Activated CD4-positive, alpha-beta T cell treated with anti-CD3 and anti-CD28 coated beads for 1 hour (primary cell): Measurements from ENCODE around the gene HSD17B8.
A peak's percentile ranks its signal among the peaks of the same experiment; 100 is the strongest.

Source experiments
- DNase-seq: peaks from one replicate; pipeline ENCODE4 v3.0.0-alpha.2; 2020

HSD17B8 gene

DNA sequence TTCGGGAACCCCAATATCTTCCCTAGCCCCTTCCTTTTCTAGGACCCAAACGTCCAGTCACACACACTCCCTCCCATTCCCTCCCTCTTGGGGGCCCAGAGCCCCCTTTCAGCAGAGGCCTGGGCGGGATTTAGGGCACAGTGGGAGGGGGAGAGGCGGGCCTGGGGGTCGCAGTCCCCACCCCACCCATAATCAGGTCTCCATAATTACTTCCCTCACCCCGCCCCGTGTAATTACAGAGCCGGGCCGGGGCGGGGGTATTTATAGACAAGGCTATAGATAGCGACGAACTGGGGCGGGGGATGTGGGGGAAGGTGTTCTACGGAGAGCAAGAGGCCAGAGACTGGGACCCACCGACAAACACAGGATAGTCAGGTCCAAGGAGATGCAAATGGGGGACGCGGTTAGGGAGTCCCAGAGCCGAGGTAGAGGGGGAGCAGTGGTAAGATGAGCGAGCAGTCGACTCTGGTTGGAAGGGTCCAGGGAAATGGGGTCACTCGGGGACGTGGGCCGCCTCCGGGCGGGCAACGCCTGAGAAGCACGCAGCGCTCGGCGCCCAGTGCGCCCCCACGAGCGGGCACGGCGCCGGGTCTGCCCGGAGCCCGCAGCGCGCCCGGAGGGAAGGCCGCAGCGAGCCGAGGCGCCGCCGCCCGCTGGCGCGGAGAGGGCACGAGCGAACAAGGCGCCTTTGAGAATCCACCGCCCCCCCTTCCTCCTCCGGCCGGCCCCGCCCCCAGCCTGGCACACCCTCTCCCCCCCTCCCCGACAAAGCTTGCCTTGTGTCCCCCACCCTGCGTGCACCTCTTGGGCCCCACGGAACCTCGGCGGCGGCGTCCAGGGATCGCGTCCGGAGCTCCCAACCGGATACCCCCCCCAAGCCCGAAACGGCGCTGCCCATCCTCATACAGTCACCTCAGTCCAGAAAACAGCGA lies 11.5 kb upstream of the HSD17B8 start:
- DNase-seq: no peak

DNA sequence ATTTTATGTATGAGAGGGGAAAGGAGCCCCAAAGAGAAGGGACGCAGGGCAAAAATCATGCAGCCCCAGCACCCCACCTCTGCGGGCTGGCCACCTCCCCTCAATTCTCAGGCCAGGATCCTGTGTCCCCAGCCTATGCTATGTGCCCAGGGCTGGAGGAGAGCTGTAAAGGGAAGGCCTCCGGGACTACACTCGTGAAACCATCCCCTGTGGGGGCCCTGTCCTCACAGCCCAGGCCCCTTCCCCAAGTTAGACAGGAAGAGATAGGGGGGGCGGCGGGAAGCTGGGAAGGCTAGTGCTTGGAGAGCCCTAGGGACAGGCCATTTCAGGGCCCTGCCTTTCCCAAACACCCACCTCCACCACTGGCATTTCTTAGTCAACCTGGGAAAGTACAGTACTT lies 10.8 kb upstream of the HSD17B8 start:
- DNase-seq: no peak

DNA sequence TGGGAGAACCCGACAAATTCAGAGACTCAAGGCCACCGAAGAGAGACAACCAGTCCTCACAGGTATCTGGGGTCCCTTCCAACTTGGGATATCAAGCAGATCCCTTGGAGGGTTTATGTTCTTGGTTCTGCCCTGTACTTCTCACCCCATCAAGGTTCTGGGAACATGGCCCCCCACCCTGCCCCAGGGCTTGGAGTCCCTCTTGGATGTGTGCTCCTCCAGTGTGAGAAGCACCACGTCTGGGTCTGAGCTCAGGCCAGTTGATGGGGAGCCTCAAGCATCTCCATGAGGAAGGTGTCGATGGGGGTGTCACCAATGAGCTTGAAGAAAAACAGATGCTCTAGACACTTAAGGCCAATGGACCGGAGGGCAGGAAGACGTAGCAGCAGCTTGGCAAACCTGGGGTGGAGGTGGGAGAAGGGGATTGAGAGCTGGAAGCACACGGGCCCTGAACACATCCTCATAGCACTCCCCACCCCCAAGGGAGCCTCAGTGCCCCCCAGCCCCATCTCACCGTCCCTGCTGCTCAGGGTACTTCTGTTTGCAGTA lies 9.9 kb upstream of the HSD17B8 start:
- no peak for DNase-seq

DNA sequence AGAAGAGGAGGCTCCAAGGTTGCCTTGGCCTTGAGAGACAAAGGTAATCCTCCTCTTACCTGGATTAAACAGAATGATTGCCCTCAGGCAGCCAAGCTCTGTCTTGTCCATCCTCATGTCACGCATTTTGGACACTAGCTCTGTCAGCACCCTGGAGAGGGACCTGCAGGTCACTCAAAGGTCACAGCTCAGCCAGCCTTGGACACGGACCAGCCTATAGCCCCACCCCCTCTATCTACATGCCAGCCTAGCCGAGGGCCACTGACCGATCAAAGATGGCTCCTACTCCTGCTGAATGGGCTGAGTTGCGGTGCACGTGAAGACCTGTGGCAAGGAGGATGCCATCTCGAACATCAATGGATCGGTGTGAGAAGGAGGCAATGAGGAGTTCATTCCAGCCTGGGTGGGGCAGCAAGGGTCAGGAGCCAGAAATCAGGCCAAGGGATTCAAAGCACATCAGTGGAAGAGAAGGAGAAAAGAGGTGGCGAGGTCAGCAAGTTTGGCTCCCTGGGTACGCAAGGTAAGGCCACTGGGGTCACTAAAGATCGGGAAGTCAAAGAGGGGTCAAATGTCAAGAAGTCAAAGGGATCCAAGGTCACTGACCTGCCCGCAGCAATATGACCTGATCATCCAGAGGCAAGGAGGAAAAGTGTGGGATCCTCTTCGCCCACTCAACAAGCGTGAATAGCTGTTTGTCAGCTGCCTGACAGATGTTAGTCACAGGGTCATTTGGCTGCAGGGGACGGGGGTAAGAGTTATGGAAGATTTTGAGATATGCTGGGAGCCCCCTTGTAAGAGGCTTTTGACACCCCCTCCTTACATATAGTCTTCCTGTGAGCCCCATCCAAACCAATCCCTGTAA lies 8.9 kb upstream of the HSD17B8 start:
- DNase-seq: no peak

DNA sequence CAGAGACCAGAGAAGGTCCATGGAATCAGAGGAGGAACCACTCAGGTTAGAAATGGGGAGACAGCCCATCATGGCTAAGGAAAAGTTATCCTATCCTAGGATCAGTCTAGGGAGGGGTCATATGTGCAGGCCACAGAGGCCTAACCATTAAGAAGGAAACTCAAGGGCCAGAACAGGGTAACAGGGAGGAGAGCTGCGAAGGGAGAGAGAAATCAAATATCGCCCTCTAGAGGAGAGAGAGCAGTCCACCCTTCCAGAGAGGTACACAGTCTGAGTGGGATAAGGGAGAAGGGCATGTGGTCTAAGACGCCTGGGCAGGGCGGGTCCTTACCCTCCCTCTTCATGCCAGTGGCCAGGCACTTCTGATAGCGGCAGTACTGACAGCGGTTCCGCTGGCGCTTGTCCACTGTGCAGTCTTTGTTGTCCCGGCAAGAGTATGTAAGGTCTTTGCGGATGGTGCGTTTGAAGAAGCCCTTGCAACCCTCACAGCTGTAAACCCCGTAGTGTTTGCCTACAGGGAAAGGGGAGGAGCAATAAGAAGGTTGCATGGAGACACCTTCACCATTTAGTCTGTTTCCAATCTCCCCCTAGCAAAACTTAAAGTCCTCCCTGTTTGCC lies 6.9 kb upstream of the HSD17B8 start:
- no peak for DNase-seq

DNA sequence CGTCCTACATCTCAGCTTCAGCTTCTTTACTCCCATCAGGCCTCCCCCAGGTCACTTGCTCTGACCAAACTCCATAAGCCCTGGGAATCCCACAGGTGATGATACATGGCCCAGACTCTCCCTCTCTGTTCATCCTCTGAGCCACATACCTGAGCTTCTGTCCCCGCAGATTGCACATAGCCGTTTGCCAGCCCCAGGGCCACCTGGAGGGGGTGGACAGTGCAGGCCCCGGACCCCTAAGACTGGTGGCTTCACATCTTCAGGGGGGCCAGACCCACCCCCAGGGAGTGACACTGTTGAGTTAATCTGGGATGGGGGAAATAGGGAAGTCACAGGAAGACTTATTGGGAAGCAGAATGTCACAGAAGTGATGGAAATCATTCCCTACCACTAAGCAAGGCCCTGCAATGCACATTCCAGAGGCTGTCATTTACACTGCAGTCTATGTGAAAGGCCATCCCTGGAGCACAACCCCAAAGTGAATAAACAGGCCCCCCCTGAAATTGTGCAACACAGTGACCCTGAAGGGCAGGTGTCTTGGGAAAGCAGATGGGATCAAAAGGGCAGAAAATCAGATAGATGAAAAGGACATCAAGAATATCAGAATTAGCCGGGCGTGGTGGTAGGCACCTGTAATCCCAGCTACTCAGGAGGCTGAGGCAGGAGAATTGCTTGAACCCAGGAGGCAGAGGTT lies 6.1 kb upstream of the HSD17B8 start:
- DNase-seq: no peak

DNA sequence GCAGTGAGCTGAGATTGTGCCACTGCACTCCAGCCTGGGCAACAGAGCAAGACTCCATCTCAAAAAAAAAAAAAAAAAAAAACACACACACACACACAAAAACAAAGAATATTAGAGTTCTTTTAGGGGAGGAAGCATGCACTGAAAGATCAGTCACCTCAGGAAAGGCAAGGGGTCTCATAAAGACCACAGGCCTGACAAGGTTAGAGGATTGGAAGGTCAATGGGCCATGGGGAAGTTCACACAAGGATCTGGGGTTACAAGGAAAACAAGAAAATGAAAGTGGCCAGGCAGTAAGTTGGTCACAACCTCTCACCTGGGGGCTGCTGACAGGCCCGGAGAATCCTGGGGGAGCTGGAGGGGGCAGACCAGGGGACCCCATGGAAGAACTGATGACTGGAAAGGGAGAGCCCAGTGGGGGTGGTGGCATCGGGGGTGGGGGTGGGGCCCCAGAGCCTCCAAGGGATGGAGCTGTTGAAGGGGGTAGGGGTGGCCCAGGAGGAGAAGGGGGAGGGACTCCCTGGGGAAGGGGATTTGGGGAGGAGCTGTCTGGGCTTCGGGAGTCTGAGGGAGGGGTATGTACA lies 5.5 kb upstream of the HSD17B8 start:
- DNase-seq: no peak

DNA sequence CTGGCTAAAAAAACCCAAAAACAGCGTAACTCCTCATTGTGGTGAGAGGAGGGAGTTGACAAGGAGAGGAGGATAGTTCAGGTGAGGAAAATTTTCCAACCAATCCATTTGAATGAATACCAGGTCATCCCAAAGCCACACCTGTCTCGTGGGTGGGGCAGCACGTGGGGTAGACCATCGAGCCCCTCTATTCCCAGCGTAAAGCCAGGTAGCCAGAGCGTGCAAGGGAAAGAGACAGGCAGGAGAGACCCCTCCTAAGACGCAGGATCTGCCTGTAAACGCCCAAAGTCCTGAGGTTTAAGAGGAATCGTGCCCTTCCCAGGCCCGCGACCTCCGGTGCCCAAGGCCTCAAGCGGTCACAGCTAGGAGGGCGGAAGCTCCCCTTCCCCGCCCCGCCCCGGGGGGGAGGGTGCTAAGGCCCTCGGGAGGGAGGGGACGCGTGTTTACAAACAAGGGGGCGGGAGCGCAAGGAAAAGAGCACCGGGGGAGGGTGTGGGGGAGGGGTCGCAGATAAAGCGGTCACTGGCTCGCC lies 4.7 kb upstream of the HSD17B8 start:
- peak; percentile 49 for DNase-seq

DNA sequence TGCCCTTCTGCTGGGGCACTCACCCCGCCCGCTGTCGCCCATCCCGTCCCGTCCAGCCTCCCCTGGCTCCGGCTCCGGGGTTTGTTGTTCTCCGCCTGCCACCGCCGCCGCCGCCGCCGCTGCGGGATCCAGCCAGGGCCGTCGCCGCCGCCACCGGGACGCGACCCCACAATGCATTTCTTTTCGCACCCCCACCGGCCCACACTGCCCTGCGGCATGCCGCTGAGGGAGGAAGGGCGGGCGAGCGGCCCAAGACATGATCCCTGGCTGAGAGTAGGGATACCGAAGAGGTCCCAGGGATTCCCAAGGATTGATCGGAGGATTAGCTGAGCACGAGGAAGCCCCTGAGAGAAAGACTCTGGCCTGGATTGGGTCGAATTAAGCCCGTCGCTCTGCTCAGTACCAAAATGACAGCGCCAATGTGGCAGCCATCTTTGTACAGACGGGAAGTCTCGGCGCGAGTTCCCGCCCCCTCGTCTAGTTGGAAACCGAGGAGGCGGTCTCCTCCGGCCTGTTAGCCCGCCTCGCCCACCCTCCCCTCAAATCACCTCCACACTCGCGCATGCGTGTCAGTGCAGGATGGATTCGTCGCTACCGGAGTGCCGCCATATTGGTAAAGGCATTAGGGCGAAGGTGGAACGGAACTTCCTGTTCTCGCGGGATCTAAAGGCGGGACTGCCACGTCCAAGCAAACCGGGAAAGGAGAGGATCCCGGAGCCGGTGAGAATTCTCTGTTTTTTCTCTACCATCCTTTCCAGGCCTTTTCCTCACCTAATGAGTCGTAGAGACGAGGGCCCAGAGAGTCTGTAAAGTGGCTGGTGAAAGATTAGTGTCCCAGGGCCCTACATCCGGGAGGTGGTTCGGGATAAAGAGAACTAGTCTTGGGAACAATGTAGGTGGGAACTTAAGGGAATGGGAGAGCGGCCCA lies 4.0 kb upstream of the HSD17B8 start, which contains the start of the genes RXRB and SLC39A7:
Gene RXRB (minus strand): TSS at position 447 of the 928 bp plus-strand sequence. CDS start 189 bp downstream, at position 258.
Gene SLC39A7 (plus strand): TSS at position 649 of the 928 bp plus-strand sequence. CDS start 379 bp downstream, outside the sequence.
- peak; percentile 99 for DNase-seq

DNA sequence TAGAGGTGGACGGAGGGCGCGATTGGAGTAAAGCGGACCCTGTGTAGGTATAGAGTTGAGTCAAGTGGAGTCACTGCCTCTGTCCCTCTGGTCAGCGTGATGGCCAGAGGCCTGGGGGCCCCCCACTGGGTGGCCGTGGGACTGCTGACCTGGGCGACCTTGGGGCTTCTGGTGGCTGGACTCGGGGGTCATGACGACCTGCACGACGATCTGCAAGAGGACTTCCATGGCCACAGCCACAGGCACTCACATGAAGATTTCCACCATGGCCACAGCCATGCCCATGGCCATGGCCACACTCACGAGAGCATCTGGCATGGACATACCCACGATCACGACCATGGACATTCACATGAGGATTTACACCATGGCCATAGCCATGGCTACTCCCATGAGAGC lies 3.3 kb upstream of the HSD17B8 start:
- no peak for DNase-seq

DNA sequence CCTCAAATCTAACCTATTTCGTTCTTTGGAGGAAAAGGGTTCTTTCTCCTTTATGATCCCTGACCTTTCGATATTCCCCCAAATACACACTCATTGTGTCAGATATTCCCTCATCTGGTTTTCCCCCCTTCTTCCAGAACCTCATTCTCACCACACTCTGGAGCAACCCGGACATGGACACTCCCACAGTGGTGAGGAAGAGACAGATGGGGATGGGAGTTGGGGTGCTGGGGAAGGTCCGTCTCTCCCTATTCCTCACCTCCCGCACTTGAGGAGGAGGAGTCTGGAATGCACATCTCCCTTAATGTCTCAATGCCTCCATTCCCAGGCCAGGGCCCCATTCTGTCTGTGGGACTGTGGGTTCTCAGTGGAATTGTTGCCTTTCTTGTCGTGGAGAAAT lies 2.5 kb upstream of the HSD17B8 start:
- no peak for DNase-seq

DNA sequence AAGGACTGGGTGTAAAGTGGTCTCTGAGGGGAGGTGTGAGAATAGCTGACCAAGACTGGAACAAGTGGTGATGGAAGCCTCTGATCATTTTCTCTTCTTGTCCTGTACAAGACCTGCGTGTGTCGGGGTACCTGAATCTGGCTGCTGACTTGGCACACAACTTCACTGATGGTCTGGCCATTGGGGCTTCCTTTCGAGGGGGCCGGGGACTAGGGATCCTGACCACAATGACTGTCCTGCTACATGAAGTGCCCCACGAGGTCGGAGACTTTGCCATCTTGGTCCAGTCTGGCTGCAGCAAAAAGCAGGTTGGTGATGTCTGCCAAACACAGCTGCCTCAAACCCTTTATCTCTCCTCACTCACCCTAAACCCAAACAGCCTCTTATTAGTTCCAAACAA lies 1.7 kb upstream of the HSD17B8 start:
- DNase-seq: no peak

DNA sequence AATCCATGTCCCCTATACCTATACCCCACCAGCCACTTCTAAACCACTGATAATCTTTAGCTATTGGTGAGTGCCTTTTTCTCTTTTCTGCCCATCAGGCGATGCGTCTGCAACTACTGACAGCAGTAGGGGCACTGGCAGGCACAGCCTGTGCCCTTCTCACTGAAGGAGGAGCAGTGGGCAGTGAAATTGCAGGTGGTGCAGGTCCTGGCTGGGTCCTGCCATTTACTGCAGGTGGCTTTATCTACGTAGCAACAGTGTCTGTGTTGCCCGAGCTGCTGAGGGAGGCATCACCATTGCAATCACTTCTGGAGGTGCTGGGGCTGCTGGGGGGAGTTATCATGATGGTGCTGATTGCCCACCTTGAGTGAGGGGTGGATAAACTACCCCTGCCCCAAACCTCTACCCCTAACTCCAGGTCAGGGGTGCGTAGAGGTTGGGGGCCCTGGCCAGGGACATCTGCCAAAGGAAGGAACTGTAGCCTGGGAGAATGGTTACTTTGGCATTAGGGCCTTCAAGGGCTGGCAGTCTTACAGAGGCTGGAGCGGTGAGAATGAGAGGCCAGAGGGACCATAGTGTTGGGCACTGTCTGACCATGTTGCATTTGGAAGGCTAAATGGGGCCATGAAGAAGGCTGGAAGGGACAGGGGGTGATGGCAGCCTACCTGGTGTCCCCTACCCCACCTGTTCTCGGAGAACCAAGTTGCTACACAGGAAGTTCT lies 851 bp upstream of the HSD17B8 start:
- DNase-seq: no peak

DNA sequence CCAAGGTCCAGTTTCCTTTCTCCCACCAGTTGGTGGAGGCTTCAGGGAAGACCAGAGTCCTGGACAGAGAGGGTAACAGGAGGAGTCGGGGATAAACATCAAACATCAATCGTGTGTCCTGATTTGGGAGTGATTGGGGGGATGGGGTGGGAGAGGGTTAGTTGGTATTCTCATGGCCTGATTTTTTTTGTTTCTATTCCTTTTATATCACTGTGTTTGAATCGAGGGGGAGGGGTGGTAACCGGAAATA lies 365 bp upstream of the HSD17B8 start:
- no peak for DNase-seq

DNA sequence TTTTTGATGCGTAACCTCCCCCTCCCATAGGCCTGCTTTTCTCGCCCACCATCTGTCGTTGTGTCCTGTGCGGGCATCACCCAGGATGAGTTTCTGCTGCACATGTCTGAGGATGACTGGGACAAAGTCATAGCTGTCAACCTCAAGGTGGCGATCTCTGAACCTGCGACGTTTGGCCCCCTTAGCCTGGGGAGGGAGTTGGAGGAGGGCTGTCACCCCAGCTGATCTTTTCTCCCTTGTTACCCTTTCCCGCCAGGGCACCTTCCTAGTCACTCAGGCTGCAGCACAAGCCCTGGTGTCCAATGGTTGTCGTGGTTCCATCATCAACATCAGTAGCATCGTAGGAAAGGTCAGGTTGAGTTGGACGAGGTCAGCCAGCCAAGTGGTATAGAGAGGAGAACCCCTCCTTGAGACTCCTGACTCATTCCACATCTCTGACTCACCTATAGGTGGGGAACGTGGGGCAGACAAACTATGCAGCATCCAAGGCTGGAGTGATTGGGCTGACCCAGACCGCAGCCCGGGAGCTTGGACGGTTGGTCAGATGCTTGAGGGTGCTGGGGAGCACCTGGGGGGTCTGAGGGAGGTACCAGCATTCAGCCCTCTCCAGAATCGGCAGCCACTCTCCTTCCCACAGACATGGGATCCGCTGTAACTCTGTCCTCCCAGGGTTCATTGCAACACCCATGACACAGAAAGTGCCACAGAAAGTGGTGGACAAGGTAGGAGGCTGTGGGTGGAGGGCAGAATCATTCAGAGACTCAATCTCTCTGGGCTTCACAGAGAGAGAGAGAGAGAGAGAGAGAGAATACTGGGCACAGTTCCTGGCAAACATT lies 954 bp downstream of the HSD17B8 start:
- DNase-seq: no peak

DNA sequence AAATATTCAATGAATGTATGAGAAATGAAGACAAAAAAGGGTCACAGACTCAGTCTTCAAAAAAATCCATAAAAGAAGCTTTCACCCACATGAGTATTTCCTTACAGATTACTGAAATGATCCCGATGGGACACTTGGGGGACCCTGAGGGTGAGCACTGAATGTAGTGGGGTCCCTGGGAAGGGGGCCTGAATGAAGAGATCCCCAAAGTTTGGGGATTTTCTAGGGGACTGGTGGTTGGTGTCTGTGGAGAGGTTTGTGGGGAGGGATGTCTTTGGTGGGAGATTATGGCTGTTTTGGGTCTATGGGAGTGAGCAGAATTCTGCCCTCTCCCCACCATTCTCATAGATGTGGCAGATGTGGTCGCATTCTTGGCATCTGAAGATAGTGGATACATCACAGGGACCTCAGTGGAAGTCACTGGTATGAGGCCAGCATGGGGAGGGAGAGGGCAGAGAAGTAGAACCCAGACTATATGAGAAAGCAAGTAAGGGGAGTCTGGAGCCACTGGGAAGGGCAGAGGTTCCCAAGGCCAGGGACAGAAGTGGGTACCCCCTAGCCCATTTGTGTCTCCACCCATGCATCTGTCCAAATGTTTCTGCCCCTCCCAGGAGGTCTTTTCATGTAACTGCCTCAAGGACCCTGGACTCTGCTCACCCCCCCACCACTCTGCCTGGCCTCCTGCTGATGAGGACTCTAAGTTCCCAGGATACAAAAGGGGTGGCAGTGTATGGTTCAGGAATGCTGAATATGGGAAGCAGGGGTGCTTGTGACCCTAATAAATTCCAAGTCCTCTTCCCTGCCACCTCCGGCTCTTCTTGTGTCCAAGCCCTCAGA lies 1.8 kb downstream of the HSD17B8 start:
- no peak for DNase-seq

DNA sequence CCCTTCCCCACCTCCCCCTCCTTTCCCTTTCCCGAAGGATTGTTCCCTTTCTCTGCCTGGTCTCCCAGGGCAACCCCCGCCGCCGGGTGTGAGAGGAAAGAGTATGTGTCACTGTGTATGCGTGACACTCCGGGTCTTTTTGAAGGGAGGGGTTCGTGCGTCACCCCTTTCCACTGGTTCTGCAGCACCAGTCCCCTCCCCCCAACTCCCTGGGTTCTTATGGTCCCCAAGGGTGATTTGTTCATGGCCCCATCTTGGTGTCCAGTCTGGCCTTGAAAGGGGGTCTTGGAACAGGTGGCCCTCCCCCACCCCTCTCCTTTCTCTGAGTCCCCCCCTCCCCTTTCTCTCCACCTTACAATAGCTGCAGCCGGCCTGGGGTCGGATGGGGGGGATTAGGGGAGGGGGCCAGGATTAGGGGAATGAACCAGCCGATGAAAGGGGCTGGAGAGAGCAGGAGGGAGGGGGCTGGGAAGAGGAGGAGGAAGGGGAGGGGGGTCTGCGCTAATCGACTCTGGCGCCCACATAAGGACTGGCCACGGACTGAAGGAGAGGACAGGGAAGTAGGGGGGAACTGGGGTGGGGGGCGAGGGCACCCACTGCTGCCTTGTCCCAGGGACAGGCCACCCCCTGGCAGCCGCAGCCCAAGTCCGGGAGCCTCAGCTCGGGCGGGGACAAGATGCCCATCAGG lies 2.6 kb downstream of the HSD17B8 start:
- no peak for DNase-seq
